8988T (cell line): Measurements from ENCODE around the gene HOXC11.
A peak's percentile ranks its signal among the peaks of the same experiment; 100 is the strongest.

Source experiments
- DNase-seq: peaks from one replicate; pipeline ENCODE4 v3.0.0; 2011

The HOXC11 gene

GRCh38 chr12:54012631-54013409, 39.9 kb downstream of the HOXC11 start:
- DNase-seq, result peak; percentile 81

- no peak for DNase-seq
Measured at GRCh38 chr12:54014377-54015017, 41.6 kb downstream of the HOXC11 start.

GRCh38 chr12:54015018-54015931, 42.3 kb downstream of the HOXC11 start:
- DNase-seq, result no peak

- DNase-seq, result no peak
Measured at GRCh38 chr12:54016051-54016450, 43.1 kb downstream of the HOXC11 start.

- no peak for DNase-seq
Measured at GRCh38 chr12:54016478-54016964, 43.6 kb downstream of the HOXC11 start.

- DNase-seq, result peak; percentile 80
Measured at GRCh38 chr12:54017027-54017788, 44.3 kb downstream of the HOXC11 start.

- peak; percentile 95 for DNase-seq
Measured at GRCh38 chr12:54017878-54018467, 45.0 kb downstream of the HOXC11 start.

GRCh38 chr12:54018468-54018984, 45.6 kb downstream of the HOXC11 start:
- no peak for DNase-seq

GRCh38 chr12:54019091-54019811, 46.3 kb downstream of the HOXC11 start:
- DNase-seq, result no peak

GRCh38 chr12:54019924-54020590, 47.1 kb downstream of the HOXC11 start:
- no peak for DNase-seq

- DNase-seq, result no peak
Measured at GRCh38 chr12:54020591-54021405, 47.9 kb downstream of the HOXC11 start.

GRCh38 chr12:54021432-54022013, 48.6 kb downstream of the HOXC11 start:
- no peak for DNase-seq

- DNase-seq, result no peak
Measured at GRCh38 chr12:54022960-54023884, 50.3 kb downstream of the HOXC11 start.

GRCh38 chr12:54024127-54024526, 51.2 kb downstream of the HOXC11 start:
- no peak for DNase-seq

GRCh38 chr12:54024581-54025305, 51.8 kb downstream of the HOXC11 start:
- no peak for DNase-seq

GRCh38 chr12:54025499-54026405, 52.8 kb downstream of the HOXC11 start:
- DNase-seq, result no peak
